ENCODE data around the gene IFT172.

DNA sequence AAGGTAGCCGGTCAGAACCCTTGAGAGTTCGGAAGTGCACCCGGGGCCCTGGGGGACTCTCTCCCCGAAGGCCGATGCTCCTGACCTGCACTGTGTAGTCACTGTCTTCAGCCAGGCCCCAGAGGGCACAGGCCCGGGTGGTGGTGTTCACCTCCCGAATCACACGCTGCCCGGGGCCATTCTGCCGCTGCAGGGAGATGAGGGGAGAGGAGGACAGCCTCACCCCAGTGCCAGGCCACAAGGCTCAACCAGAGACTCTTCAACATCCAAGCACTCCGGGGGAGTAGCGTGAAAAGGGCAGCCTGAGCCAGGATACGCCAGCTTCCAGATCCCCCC is 4.4 kb upstream of the IFT172 start:
- no peak for TF ChIP-seq CTCF (IDR thresholded peaks at IDR 0.05; ENCODE audit: low read depth, low read length)
- no peak for TF ChIP-seq EZH2phosphoT487 (IDR thresholded peaks at IDR 0.05; ENCODE audit: low read depth)

All from OCI-LY3 (cell line).